B cell (primary cell): ENCODE measurements around the gene MKRN2. TPM values are rescaled to one million over a fixed set of nuclear protein-coding genes. Genes with fewer than 3 reads are reported as not detected.

Source experiments
- ATAC-seq: fragments of 200-7000 bp; cut with Tn5 transposase; one replicate; pipeline ENCODE4 v1.10.0; 2021; ENCODE audit warnings: low read depth, mild to moderate bottlenecking, moderate number of reproducible peaks, moderate library complexity
- CTCF ChIA-PET: fragments of 350-600 bp; sonication (Branson Sonifier 250); formaldehyde crosslinking; loops from one replicate; lab custom pipeline; 2021; ENCODE audit warnings: antibody characterized with exemption, inconsistent platforms; lab: Charles Lee
- POLR2A ChIA-PET: fragments of 350-600 bp; sonication (Branson Sonifier 250); formaldehyde crosslinking; loops from one replicate; lab custom pipeline; 2021; ENCODE audit warnings: antibody characterized with exemption; lab: Charles Lee
- DNase-seq: peaks from one replicate; pipeline ENCODE4 v3.0.0; 2013
- H2AFZ ChIP-seq: 2 replicates; pipeline ENCODE4 v1.6.1; 2012; ENCODE audit warnings: mild to moderate bottlenecking, low read depth, low read length; ENCODE audit not compliant: insufficient read depth, poor library complexity, severe bottlenecking
- H3K27ac ChIP-seq, 2 donors: 1 replicate in 1 of 2; 2 replicates in 1 of 2; pipeline ENCODE4 v1.5.1; 2012 to 2013; ENCODE audit warnings: low read length in 2 of 2, mild to moderate bottlenecking in 2 of 2, moderate library complexity in 1 of 2
- H3K27me3 ChIP-seq, 4 experiments: fragments of 200-600 bp in 1 of 4; sonication (generic) in 1 of 4; replicated peaks in 1 of 4; 1 replicate in 2 of 4; 2 replicates in 2 of 4; pipeline versions ENCODE4 v1.6.1 to v1.7.0; 2013 to 2016; ENCODE audit warnings: low read length in 3 of 4, mild to moderate bottlenecking in 2 of 4, mixed read lengths in 1 of 4, moderate library complexity in 1 of 4; ENCODE audit not compliant: insufficient read depth in 4 of 4, control insufficient read depth in 3 of 4; ENCODE audit errors: control extremely low read depth in 1 of 4
- H3K36me3 ChIP-seq, 2 experiments: replicated peaks in 1 of 2; 1 replicate in 1 of 2; 2 replicates in 1 of 2; pipeline versions ENCODE4 v1.6.1 to v1.7.1; 2013; ENCODE audit warnings: low read length in 1 of 2; ENCODE audit not compliant: insufficient read depth in 2 of 2, control insufficient read depth in 1 of 2; ENCODE audit errors: control extremely low read depth in 1 of 2, extremely low read depth in 1 of 2
- H3K4me1 ChIP-seq, 2 donors: fragments of 200-600 bp in 1 of 2; sonication (generic) in 1 of 2; 1 replicate in 1 of 2; 2 replicates in 1 of 2; pipeline versions ENCODE4 v1.5.1 to v1.6.1; 2013 to 2017; ENCODE audit warnings: low read length in 2 of 2; ENCODE audit not compliant: control insufficient read depth in 2 of 2, insufficient read depth in 2 of 2
- H3K4me2 ChIP-seq: replicated peaks from 2 replicates; pipeline ENCODE3; 2012; ENCODE audit warnings: mild to moderate bottlenecking, low read depth, low read length; ENCODE audit not compliant: poor library complexity, severe bottlenecking
- H3K4me3 ChIP-seq, 5 experiments: fragments of 200-600 bp in 1 of 5; sonication (generic) in 1 of 5; 1 replicate in 3 of 5; 2 replicates in 2 of 5; pipeline versions ENCODE4 v1.5.1 to v1.7.0; 2011 to 2016; ENCODE audit warnings: low read length in 4 of 5, mild to moderate bottlenecking in 4 of 5, low read depth in 2 of 5, control low read depth in 1 of 5, moderate library complexity in 1 of 5; ENCODE audit not compliant: insufficient read depth in 1 of 5; ENCODE audit errors: control extremely low read depth in 1 of 5, extremely low read depth in 1 of 5
- H3K79me2 ChIP-seq: fragments of 200-600 bp; sonication (generic); one replicate; pipeline ENCODE4 v1.6.0; 2016; ENCODE audit warnings: low read length; ENCODE audit not compliant: control insufficient read depth, insufficient read depth
- H3K9ac ChIP-seq: fragments of 200-600 bp; sonication (generic); 2 replicates; pipeline ENCODE4 v1.6.1; 2017; ENCODE audit warnings: mild to moderate bottlenecking, low read length, moderate library complexity
- H3K9me3 ChIP-seq, 3 donors: one replicate each; pipeline versions ENCODE4 v1.6.1 to v1.7.1; 2013; ENCODE audit warnings: low read length in 2 of 3; ENCODE audit not compliant: control insufficient read depth in 2 of 3, insufficient read depth in 1 of 3; ENCODE audit errors: control extremely low read depth in 1 of 3
- H4K20me1 ChIP-seq: 2 replicates; pipeline ENCODE4 v1.6.0; 2012; ENCODE audit warnings: mild to moderate bottlenecking, low read length; ENCODE audit not compliant: insufficient read depth, control insufficient read depth, poor library complexity, severe bottlenecking
- H3K27ac Mint-ChIP-seq: one replicate; pipeline ENCODE4 v1.8.0; 2021; ENCODE audit warnings: mixed read lengths
- H3K27me3 Mint-ChIP-seq: one replicate; pipeline ENCODE4 v1.8.0; 2021; ENCODE audit warnings: mixed read lengths
- H3K4me1 Mint-ChIP-seq: one replicate; pipeline ENCODE4 v1.8.0; 2021; ENCODE audit warnings: mixed read lengths
- H3K4me3 Mint-ChIP-seq: one replicate; pipeline ENCODE4 v1.8.0; 2021; ENCODE audit warnings: mixed read lengths
- H3K9me3 Mint-ChIP-seq: one replicate; pipeline ENCODE4 v1.8.0; 2022; ENCODE audit warnings: mixed read lengths; ENCODE audit not compliant: insufficient read depth
- CTCF ChIP-seq: fragments of 200-600 bp; IDR thresholded peaks from one replicate; pipeline ENCODE4 v1.8.0; 2022; ENCODE audit warnings: antibody characterized with exemption, mild to moderate bottlenecking
- EZH2 ChIP-seq: IDR thresholded peaks from 2 replicates; pipeline ENCODE4 v1.6.1; 2012; ENCODE audit warnings: borderline replicate concordance, low read depth, mild to moderate bottlenecking, moderate library complexity, low read length; ENCODE audit not compliant: insufficient read depth, poor library complexity, severe bottlenecking
- whole genome bisulfite sequencing: methylation state at CpG from one replicate; pipeline ENCODE4 v1.1.5; 2013; ENCODE audit warnings: missing lambda C conversion rate; ENCODE audit not compliant: insufficient coverage; 5-methylcytosine and 5-hydroxymethylcytosine counted together
- intact Hi-C: fragments of 100-400 bp; cut with micrococcal nuclease; formaldehyde crosslinking; loops from one replicate; pipeline ENCODE4 v1.10.0; 2022
- polyA plus RNA-seq: library from polyadenylated mRNA; depleted of rRNA; stranded (reverse); fragments of >200 nt; gene quantifications from 2 replicates; pipeline ENCODE4 v1.2.3, GENCODE V29; 2012
- total RNA-seq, 2 donors: library from RNA; stranded (reverse); fragments of 120-200 nt in 1 of 2; gene quantifications; 1 replicate in 1 of 2; 2 replicates in 1 of 2; pipeline versions ENCODE4 v1.2.3 to v1.2.4, GENCODE V29; 2013 to 2022

The MKRN2 gene
- total and polyA plus RNA-seq, 2 donors (not counting 1 experiment from before 2014, with no cell fraction given) = 21.5 to 25.9 TPM

- H3K27ac Mint-ChIP-seq = no peak overlapping the region
Observed at GRCh38 chr3:12612514-12613226, 55.8 kb downstream of the MKRN2 start.

More at GRCh38 chr3:12612514-12613226, 55.8 kb downstream of the MKRN2 start:
- Histone ChIP-seq H3K4me1 (peaks cover 0 to 5% of the 10 kb centered on the region in 2 donors), H3K4me2 (no peak overlapping the region), H3K9me3 (no peaks in the 10 kb centered on the region), H3K4me3 (no peak overlapping the region), H3K79me2 (peaks cover 70% of the 10 kb centered on the region), H3K27ac (no peak overlapping the region), H3K9ac (no peak overlapping the region), H4K20me1 (peaks cover 59% of the 10 kb centered on the region), H2AFZ (no peak overlapping the region), H3K36me3 (peaks cover 12 to 64% of the 10 kb centered on the region in 2 experiments), H3K27me3 (no peaks in the 10 kb centered on the region)
- Mint-ChIP-seq H3K27me3 (no peaks in the 10 kb centered on the region), H3K9me3 (no peaks in the 10 kb centered on the region), H3K4me3 (no peak overlapping the region), H3K4me1 (peaks cover 18% of the 10 kb centered on the region)
- POLR2A ChIA-PET = interaction anchor here (1.4 kb wide), 1 partner anchor 52 kb away, joined by 3 read pairs; no protein-coding TSS in a partner anchor
- WGBS = 90% methylated on average over 2 of the region's 6 CpGs
- no peak for DNase-seq
- CTCF ChIA-PET = no interaction called here
- intact Hi-C loops = no loop called here
- TF ChIP-seq CTCF (no peak), EZH2 (no peak)
- ATAC-seq = no peak
